ENCODE measurements around the gene KDM2B. TPM values are rescaled to one million over a fixed set of nuclear protein-coding genes. Genes with fewer than 3 reads are reported as not detected.

Gene KDM2B
- total RNA-seq, 1 donor from 2014 or later: 23.8 TPM

- TF ChIP-seq CTCF (conservative IDR thresholded peaks at IDR 0.05; ENCODE audit: low read depth, low read length): no peak
- no peak for DNase-seq (ENCODE audit: low read depth)
- no peak overlapping the region for H3K4me3 ChIP-seq (ENCODE audit: low read depth, low read length)
Observed at GRCh38 chr12:121534495-121535148, 46.2 kb downstream of the KDM2B start.

GRCh38 chr12:121533394-121534090 lies 47.3 kb downstream of the KDM2B start:
- no peak for DNase-seq (ENCODE audit: low read depth)
- H3K4me3 ChIP-seq (ENCODE audit: low read depth, low read length): no peak overlapping the region
- no peak for TF ChIP-seq CTCF (conservative IDR thresholded peaks at IDR 0.05; ENCODE audit: low read depth, low read length)

- DNase-seq (ENCODE audit: low read depth): no peak
- TF ChIP-seq CTCF (conservative IDR thresholded peaks at IDR 0.05; ENCODE audit: low read depth, low read length): no peak
- no peak overlapping the region for H3K4me3 ChIP-seq (ENCODE audit: low read depth, low read length)
Observed at GRCh38 chr12:121532503-121533393, 48.1 kb downstream of the KDM2B start.

- no peak for DNase-seq (ENCODE audit: low read depth)
- no peak overlapping the region for H3K4me3 ChIP-seq (ENCODE audit: low read depth, low read length)
- no peak for TF ChIP-seq CTCF (conservative IDR thresholded peaks at IDR 0.05; ENCODE audit: low read depth, low read length)
Observed at GRCh38 chr12:121531356-121531750, 49.5 kb downstream of the KDM2B start.

GRCh38 chr12:121530600-121531355 lies 50.0 kb downstream of the KDM2B start:
- no peak overlapping the region for H3K4me3 ChIP-seq (ENCODE audit: low read depth, low read length)
- no peak for DNase-seq (ENCODE audit: low read depth)
- no peak for TF ChIP-seq CTCF (conservative IDR thresholded peaks at IDR 0.05; ENCODE audit: low read depth, low read length)

- TF ChIP-seq CTCF (conservative IDR thresholded peaks at IDR 0.05; ENCODE audit: low read depth, low read length): no peak
- H3K4me3 ChIP-seq (ENCODE audit: low read depth, low read length): no peak overlapping the region
- DNase-seq (ENCODE audit: low read depth): no peak
Observed at GRCh38 chr12:121529184-121529583, 51.6 kb downstream of the KDM2B start.
